Measurements from ENCODE around the gene MYO19. TPM values are rescaled to one million over a fixed set of nuclear protein-coding genes. Genes with fewer than 3 reads are reported as not detected.
A peak's percentile ranks its signal among the peaks of the same experiment; 100 is the strongest.

The MYO19 gene
- total and polyA plus RNA-seq, 9 of the 15 experiments (the other 6 are each of a cell fraction or from before 2014, with no cell fraction given), result 21.6 to 176 (median 129) TPM

DNA sequence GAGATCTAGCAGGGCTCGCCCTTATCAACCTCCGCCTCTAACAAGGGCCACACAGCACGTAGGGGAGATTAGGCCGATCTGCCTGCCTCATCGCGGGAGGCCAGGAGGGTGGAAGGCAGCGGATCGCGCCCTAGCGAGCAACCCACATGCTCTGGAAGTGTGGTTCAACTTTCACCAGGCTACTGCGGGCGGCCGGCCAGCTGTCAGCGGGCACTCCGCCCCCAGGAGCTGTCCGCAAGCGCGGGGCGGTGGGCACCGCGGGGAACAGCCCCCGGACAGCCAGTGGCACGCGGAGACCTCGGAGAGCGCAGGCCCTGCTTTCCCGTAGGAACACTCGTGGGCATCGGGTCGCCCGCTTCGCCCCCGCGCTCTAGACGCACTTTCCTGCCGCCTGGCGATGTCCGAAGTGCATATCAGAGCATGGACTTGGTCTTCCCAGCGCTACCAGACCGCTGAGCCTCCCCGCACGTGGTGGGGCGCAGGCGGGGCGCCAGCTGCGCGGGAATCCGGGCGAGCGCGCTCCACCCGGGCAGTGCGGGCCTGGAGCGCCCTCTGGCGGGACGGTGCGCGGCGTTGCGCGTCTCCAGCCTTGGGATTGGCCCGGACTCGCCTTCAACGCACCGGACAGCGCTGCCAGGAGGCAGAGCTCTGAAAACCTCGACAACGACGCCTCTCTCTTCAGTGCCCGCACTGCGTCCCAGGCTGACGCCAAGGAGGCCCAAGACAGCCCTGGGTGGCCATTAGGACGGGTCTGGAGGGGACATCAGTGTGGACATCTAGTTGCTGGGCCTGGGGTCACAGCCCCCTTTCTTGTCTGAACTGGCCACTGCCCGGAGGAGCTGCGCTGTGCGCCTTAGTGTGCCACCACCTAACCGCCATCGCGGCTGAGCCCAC lies 51.8 kb downstream of the MYO19 start (continued):
- TF ChIP-seq, protein P1, sequence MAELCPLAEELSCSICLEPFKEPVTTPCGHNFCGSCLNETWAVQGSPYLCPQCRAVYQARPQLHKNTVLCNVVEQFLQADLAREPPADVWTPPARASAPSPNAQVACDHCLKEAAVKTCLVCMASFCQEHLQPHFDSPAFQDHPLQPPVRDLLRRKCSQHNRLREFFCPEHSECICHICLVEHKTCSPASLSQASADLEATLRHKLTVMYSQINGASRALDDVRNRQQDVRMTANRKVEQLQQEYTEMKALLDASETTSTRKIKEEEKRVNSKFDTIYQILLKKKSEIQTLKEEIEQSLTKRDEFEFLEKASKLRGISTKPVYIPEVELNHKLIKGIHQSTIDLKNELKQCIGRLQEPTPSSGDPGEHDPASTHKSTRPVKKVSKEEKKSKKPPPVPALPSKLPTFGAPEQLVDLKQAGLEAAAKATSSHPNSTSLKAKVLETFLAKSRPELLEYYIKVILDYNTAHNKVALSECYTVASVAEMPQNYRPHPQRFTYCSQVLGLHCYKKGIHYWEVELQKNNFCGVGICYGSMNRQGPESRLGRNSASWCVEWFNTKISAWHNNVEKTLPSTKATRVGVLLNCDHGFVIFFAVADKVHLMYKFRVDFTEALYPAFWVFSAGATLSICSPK (IDR thresholded peaks at IDR 0.05; ENCODE audit: borderline replicate concordance), result no peak
- TF ChIP-seq GATAD2B (IDR thresholded peaks at IDR 0.05; ENCODE audit: borderline replicate concordance) (0 out of 2 replicates have a peak, but pooled peaks have one; percentile 13), U2AF2 (optimal IDR thresholded peaks at IDR 0.05; ENCODE audit: low read depth, low read length) (no peak), TOE1 (IDR thresholded peaks at IDR 0.05; ENCODE audit: borderline replicate concordance) (no peak), TOE1 (CRISPR knock-in tag; IDR thresholded peaks at IDR 0.05; ENCODE audit: borderline replicate concordance, low read depth) (peak; percentile 89), ZNF124 (CRISPR knock-in tag; IDR thresholded peaks at IDR 0.05) (peak; percentile 89; the same call in 1 of the 2 replicates), CTBP1 (IDR thresholded peaks at IDR 0.05; ENCODE audit: borderline replicate concordance) (peak; percentile 89), ZNF316 (IDR thresholded peaks at IDR 0.05) (no peak), PCBP1 (IDR thresholded peaks at IDR 0.05; ENCODE audit: low read depth, low read length, poor library complexity, severe bottlenecking) (peak; percentile 28), ZNF224 (CRISPR knock-in tag; IDR thresholded peaks at IDR 0.05) (peak; percentile 93; the same call in 1 of the 2 replicates), CHD2 (IDR thresholded peaks at IDR 0.05; ENCODE audit: low read depth, low read length) (peak; percentile 34; the same call in 1 of the 2 replicates), CREM (IDR thresholded peaks at IDR 0.05; ENCODE audit: low read depth) (peak; percentile 81), RBFOX2 (IDR thresholded peaks at IDR 0.05; ENCODE audit: low read depth, low read length) (peak; percentile 70), FIP1L1 (IDR thresholded peaks at IDR 0.05; ENCODE audit: low read depth, low read length, poor library complexity, severe bottlenecking) (peak; percentile 97), ZBTB1 (CRISPR knock-in tag; IDR thresholded peaks at IDR 0.05; ENCODE audit: borderline replicate concordance, low read depth) (peak; percentile 83; the same call in 1 of the 2 replicates), ATF1 (CRISPR knock-in tag; IDR thresholded peaks at IDR 0.05) (peak; percentile 43; the same call in 1 of the 2 replicates), ATF1 (tag; IDR thresholded peaks at IDR 0.05) (peak; percentile 75)
- TF ChIP-seq, protein P2, sequence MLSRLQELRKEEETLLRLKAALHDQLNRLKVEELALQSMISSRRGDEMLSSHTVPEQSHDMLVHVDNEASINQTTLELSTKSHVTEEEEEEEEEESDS (CRISPR knock-in tag; IDR thresholded peaks at IDR 0.05), result no peak
- TF ChIP-seq, protein P3, sequence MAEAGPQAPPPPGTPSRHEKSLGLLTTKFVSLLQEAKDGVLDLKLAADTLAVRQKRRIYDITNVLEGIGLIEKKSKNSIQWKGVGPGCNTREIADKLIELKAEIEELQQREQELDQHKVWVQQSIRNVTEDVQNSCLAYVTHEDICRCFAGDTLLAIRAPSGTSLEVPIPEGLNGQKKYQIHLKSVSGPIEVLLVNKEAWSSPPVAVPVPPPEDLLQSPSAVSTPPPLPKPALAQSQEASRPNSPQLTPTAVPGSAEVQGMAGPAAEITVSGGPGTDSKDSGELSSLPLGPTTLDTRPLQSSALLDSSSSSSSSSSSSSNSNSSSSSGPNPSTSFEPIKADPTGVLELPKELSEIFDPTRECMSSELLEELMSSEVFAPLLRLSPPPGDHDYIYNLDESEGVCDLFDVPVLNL (CRISPR knock-in tag; IDR thresholded peaks at IDR 0.05; ENCODE audit: low read depth), result peak; percentile 92
- TF ChIP-seq, protein P4, sequence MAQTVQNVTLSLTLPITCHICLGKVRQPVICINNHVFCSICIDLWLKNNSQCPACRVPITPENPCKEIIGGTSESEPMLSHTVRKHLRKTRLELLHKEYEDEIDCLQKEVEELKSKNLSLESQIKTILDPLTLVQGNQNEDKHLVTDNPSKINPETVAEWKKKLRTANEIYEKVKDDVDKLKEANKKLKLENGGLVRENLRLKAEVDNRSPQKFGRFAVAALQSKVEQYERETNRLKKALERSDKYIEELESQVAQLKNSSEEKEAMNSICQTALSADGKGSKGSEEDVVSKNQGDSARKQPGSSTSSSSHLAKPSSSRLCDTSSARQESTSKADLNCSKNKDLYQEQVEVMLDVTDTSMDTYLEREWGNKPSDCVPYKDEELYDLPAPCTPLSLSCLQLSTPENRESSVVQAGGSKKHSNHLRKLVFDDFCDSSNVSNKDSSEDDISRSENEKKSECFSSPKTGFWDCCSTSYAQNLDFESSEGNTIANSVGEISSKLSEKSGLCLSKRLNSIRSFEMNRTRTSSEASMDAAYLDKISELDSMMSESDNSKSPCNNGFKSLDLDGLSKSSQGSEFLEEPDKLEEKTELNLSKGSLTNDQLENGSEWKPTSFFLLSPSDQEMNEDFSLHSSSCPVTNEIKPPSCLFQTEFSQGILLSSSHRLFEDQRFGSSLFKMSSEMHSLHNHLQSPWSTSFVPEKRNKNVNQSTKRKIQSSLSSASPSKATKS (CRISPR knock-in tag; IDR thresholded peaks at IDR 0.05), result no peak
- TF ChIP-seq, protein P5, sequence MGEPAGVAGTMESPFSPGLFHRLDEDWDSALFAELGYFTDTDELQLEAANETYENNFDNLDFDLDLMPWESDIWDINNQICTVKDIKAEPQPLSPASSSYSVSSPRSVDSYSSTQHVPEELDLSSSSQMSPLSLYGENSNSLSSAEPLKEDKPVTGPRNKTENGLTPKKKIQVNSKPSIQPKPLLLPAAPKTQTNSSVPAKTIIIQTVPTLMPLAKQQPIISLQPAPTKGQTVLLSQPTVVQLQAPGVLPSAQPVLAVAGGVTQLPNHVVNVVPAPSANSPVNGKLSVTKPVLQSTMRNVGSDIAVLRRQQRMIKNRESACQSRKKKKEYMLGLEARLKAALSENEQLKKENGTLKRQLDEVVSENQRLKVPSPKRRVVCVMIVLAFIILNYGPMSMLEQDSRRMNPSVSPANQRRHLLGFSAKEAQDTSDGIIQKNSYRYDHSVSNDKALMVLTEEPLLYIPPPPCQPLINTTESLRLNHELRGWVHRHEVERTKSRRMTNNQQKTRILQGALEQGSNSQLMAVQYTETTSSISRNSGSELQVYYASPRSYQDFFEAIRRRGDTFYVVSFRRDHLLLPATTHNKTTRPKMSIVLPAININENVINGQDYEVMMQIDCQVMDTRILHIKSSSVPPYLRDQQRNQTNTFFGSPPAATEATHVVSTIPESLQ (CRISPR knock-in tag; IDR thresholded peaks at IDR 0.05), result peak; percentile 57; the same call in 1 of the 2 replicates

Data from K562 (cell line).